Neural progenitor cell (in vitro differentiated cells): Measurements from ENCODE around the gene VSTM4.

Experiments
- CTCF ChIP-seq: fragments of 200-600 bp; sonication (generic); IDR thresholded peaks from 2 replicates; pipeline ENCODE4 v1.5.1; 2017; ENCODE audit warnings: antibody characterized with exemption, mild to moderate bottlenecking
- EZH2 ChIP-seq: fragments of 200-600 bp; sonication (generic); IDR thresholded peaks from 2 replicates; pipeline ENCODE4 v1.6.1; 2017; ENCODE audit warnings: antibody characterized with exemption, mild to moderate bottlenecking, moderate library complexity
- EZH2phosphoT487 ChIP-seq: fragments of 200-600 bp; sonication (generic); IDR thresholded peaks from 2 replicates; pipeline ENCODE4 v1.6.1; 2017; ENCODE audit warnings: antibody characterized with exemption

- TF ChIP-seq CTCF (no peak), EZH2phosphoT487 (no peak), EZH2 (no peak)
These were observed 86.7 kb downstream of the VSTM4 start for GRCh38 chr10:49028639-49029038.
